Measurements from ENCODE around the gene DIRAS2.
"Not testable (repeated sequence)": the region's sequence is repeated elsewhere in the genome, so short reads cannot be mapped to it uniquely, and the experiment has no call there.

The DIRAS2 gene

DNA sequence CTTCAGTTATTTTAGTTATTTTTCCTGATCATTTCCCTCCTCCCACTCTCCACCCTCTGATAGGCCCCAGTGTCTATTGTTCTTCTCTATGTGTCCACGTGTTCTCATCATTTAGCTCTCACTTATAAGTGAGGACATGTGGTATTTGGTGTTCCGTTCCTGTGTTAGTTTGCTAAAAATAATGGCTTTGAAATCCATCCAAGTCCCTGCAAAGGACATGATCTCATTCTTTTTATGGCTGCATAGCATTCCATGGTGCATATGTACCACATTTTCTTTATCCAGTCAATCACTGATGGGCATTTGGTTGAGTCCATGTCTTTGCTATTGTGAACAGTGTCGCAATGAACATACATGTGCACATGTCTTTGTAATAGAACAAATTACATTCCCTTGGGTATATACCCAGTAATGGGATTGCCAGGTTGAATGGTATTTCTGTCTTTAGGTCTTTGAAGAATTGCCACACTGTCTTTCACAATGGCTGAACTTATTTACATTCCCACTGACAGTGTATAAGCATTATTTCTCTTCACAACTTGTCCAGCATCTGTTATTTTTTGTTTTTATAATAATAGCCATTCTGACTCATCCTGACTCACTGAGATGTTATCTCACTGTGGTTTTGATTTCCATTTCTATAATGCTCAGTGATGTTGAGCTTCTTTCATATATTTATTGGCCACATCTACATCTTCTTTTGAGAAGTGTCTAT, 17.2 kb upstream of the DIRAS2 start:
- H3K4me3 ChIP-seq (ENCODE audit: low read depth in 1 of 2, low read length in 1 of 2), result no peak overlapping the region
- H3K4me1 ChIP-seq (ENCODE audit: control insufficient read depth in 1 of 2, insufficient read depth in 1 of 2, low read depth in 1 of 2, low read length in 1 of 2), result no peaks in the 10 kb centered on the region
- no peaks in the 10 kb centered on the region for H3K27me3 ChIP-seq
- TF ChIP-seq, protein P1, sequence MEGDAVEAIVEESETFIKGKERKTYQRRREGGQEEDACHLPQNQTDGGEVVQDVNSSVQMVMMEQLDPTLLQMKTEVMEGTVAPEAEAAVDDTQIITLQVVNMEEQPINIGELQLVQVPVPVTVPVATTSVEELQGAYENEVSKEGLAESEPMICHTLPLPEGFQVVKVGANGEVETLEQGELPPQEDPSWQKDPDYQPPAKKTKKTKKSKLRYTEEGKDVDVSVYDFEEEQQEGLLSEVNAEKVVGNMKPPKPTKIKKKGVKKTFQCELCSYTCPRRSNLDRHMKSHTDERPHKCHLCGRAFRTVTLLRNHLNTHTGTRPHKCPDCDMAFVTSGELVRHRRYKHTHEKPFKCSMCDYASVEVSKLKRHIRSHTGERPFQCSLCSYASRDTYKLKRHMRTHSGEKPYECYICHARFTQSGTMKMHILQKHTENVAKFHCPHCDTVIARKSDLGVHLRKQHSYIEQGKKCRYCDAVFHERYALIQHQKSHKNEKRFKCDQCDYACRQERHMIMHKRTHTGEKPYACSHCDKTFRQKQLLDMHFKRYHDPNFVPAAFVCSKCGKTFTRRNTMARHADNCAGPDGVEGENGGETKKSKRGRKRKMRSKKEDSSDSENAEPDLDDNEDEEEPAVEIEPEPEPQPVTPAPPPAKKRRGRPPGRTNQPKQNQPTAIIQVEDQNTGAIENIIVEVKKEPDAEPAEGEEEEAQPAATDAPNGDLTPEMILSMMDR (IDR thresholded peaks at IDR 0.05), result no peak
- H3K27ac ChIP-seq, result no peak overlapping the region
- no peaks in the 10 kb centered on the region for H3K9me3 ChIP-seq
- no peaks in the 10 kb centered on the region for H3K36me3 ChIP-seq

DNA sequence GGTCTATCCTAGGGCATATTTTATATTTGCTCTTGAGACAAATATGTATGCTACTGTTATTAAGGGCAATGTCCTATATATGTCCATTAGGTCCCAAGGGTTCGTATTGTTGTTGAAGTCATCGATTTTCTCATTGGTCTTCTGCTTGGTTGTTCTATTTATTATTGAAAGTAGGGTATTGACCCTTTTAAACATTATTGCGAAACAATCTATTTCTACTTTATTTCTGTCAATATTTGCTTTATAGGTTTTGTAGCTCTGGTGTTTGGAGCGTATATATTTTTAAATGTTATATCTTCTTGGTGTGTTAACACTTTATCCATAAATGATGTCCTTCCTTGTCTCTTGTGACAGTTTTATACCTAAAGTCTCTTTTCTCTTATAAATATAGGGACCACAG, 16.2 kb upstream of the DIRAS2 start:
- Histone ChIP-seq H3K27ac (no peak overlapping the region), H3K36me3 (no peaks in the 10 kb centered on the region), H3K27me3 (no peaks in the 10 kb centered on the region), H3K4me3 (ENCODE audit: low read depth in 1 of 2, low read length in 1 of 2) (no peak overlapping the region), H3K9me3 (no peaks in the 10 kb centered on the region), H3K4me1 (ENCODE audit: control insufficient read depth in 1 of 2, insufficient read depth in 1 of 2, low read depth in 1 of 2, low read length in 1 of 2) (no peaks in the 10 kb centered on the region)
- TF ChIP-seq, protein P1 (IDR thresholded peaks at IDR 0.05), result no peak

DNA sequence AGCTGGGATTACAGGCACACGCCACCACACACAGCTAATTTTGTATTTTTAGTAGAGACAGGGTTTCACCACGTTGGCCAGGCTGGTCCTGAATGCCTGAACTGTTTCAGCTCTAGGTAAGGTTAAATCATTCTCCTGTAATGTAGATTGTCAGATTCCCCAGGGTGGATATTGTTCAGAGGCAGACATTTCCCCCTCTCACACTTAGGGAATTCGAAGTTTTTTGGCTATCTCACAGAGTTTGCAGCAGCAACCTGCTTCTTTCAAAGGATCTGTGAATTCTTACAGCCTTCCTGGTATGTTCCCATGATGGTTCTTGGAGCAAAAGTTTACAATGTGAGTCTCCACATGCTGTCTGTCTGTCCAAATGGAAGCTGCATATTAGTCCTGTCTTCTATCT, 15.6 kb upstream of the DIRAS2 start:
- no peaks in the 10 kb centered on the region for H3K36me3 ChIP-seq
- TF ChIP-seq, protein P1 (IDR thresholded peaks at IDR 0.05), result no peak
- H3K27ac ChIP-seq, result no peak overlapping the region
- H3K4me3 ChIP-seq (ENCODE audit: low read depth in 1 of 2, low read length in 1 of 2), result no peak overlapping the region
- H3K4me1 ChIP-seq (ENCODE audit: control insufficient read depth in 1 of 2, insufficient read depth in 1 of 2, low read depth in 1 of 2, low read length in 1 of 2), result no peaks in the 10 kb centered on the region
- no peaks in the 10 kb centered on the region for H3K27me3 ChIP-seq
- H3K9me3 ChIP-seq, result no peaks in the 10 kb centered on the region

DNA sequence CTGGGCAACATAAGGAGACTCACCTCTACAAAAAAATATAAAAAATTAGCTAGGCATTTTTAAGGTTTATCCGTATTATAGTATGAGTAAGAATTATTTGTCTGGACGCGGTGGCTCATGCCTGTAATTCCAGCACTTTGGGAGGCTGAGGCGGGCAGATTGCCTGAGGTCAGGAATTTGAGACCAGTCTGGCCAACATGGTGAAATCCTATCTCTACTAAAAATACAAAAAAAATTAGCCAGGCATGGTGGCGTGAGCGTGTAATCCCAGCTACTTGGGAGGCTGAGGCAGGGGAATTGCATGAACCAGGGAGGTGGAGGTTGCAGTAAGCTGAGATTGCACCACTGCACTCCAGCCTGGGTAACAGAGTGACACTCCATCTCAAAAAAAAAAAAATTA, 14.3 kb upstream of the DIRAS2 start:
- H3K36me3 ChIP-seq; H3K27me3 ChIP-seq; H3K9me3 ChIP-seq; H3K4me3 ChIP-seq (ENCODE audit: low read depth in 1 of 2, low read length in 1 of 2); H3K27ac ChIP-seq; H3K4me1 ChIP-seq (ENCODE audit: control insufficient read depth in 1 of 2, insufficient read depth in 1 of 2, low read depth in 1 of 2, low read length in 1 of 2): not testable (repeated sequence)

DNA sequence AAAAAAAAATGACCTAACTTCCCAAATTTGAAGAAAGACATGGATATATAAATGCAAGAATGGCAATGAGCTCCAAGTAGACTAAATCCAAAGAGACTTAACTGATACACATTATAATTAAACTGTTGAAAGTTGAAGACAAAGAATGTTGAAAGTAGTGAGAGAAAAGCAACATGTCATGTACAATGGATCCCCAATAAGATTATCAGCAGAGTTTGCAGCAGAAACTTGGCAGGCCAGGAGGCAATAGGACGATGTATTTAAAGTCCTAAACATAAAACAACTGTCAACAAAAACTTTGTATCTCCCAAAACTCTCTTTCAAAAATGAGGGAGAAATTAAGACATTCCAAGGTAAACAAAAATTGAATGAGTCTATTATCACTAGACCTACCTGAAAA, 8.6 kb upstream of the DIRAS2 start:
- Histone ChIP-seq H3K4me1 (ENCODE audit: control insufficient read depth in 1 of 2, insufficient read depth in 1 of 2, low read depth in 1 of 2, low read length in 1 of 2) (no peaks in the 10 kb centered on the region), H3K4me3 (ENCODE audit: low read depth in 1 of 2, low read length in 1 of 2) (no peak overlapping the region), H3K9me3 (peaks cover 13% of the 10 kb centered on the region), H3K27me3 (no peaks in the 10 kb centered on the region), H3K27ac (no peak overlapping the region), H3K36me3 (no peaks in the 10 kb centered on the region)
- TF ChIP-seq, protein P1 (IDR thresholded peaks at IDR 0.05), result no peak

DNA sequence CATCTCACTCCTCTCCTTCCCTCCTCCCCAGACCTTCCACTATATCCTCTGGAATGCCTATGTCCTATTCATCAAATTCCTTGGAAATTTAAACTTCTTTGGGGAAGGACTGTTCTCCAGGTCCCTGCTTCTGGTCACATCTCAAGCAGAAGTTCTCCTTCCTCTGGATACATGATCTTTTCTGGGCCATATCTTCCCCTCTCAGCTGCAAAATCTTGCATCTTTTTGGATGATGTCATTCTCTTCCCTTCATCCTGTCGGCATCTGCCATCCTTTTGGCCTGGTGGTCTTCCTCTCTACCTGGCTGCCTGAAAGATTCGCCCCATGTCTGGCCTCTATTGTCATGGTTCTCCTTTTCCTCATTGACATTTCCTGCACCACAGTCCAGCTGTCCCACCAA, 5.2 kb upstream of the DIRAS2 start:
- no peak overlapping the region for H3K27ac ChIP-seq
- peaks cover 24% of the 10 kb centered on the region for H3K27me3 ChIP-seq
- peaks cover 13% of the 10 kb centered on the region for H3K9me3 ChIP-seq
- H3K36me3 ChIP-seq, result no peaks in the 10 kb centered on the region
- peaks cover 4 to 5% of the 10 kb centered on the region in 2 experiments for H3K4me1 ChIP-seq (ENCODE audit: control insufficient read depth in 1 of 2, insufficient read depth in 1 of 2, low read depth in 1 of 2, low read length in 1 of 2)
- TF ChIP-seq, protein P1 (IDR thresholded peaks at IDR 0.05), result no peak
- H3K4me3 ChIP-seq (ENCODE audit: low read depth in 1 of 2, low read length in 1 of 2), result no peak overlapping the region
